Fibroblast of skin of left biceps (primary cell): ENCODE data around the gene MC1R.

Experiments used
- DNase-seq, 2 experiments: peaks; one replicate each; pipeline ENCODE4 v3.0.0-alpha.2; 2013; ENCODE audit warnings: low read depth in 2 of 2

The MC1R gene

DNA sequence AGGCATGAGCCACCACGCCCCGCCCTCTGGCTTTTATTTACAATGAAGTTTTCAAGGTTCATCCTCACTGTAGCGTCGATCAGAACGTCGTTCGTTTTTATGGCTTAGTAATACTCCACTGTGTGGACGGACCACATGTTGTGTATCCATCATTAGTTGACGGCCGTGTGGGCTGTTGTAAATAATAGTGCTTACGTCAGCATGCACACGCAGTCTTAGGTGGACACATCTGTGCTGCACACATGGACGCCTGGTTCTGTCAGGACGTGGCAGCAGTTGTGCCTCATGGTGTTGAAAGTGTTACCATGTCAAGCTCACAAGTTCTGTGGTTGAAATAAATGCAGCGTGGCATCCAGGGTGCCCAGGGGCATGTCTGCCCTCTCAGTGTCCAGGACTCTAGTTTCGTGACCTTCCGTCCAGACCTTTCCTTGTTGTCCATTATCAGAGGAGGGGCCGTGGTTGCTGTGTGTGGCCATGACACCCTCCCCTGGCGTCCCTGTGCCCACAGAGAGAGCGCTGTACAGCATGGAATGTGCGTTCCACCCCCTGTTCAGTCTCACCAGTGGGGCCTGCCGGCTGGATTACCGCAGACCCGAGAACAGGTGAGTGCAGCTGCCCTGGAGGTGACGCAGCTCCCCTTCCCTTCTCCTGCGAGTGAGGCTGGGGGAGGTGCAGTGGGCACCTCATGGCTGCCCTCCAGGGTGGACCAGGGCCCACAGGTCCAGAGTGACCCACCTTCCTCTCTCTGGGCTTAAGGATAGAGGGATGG is 23.0 kb upstream of the MC1R start:
- no peak for DNase-seq

DNA sequence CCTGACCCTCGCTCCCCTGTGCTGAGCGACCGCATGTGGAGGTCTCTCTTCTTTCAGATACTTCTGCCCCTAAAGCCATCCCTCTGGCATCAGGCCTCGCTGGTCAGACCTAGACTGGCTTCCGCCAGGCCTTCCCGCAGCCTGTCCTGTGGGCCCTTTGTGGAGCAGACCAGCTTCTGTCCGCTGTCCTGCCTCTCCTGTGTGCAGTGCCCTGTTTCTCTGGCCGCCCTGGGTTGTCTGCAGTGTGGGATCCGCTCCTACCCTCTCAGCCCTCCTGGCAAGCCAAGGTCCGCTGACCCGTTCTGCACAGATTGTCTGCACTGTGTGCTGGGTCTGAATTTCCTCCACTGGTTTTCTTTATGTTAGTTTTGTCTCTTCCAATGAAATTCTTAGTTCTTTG is 21.5 kb upstream of the MC1R start:
- no peak for DNase-seq

DNA sequence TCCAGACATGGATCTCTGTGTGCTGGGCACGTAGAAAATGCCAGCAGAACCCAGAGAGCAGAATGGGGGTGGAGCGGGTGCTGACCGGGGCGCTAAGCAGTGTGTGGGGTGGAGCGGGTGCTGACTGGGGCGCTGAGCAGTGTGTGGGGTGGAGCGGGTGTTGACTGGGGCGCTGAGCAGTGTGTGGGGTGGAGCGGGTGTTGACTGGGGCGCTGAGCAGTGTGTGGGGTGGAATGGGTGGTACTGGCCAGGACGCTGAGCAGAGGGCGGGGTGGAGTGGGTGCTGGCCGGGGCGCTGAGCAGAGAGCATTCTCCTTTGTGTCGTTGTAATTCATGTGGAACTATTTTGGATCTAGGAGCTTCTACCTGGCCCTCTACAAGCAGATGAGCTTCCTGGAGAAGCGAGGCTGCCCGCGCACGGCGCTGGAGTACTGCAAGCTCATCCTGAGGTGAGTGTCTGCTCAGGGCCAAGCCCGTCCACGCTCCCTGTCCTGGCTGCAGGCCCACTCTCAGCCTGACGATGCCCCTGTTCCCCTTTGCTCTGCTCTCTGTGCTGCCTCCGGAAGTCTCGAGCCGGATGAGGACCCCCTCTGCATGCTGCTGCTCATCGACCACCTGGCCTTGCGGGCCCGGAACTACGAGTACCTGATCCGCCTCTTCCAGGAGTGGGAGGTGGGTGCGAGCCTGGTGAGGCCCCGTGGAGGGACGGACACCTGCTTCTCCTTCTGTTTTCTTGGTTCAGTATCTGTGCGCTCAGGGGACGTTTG is 20.3 kb upstream of the MC1R start:
- DNase-seq, result no peak

DNA sequence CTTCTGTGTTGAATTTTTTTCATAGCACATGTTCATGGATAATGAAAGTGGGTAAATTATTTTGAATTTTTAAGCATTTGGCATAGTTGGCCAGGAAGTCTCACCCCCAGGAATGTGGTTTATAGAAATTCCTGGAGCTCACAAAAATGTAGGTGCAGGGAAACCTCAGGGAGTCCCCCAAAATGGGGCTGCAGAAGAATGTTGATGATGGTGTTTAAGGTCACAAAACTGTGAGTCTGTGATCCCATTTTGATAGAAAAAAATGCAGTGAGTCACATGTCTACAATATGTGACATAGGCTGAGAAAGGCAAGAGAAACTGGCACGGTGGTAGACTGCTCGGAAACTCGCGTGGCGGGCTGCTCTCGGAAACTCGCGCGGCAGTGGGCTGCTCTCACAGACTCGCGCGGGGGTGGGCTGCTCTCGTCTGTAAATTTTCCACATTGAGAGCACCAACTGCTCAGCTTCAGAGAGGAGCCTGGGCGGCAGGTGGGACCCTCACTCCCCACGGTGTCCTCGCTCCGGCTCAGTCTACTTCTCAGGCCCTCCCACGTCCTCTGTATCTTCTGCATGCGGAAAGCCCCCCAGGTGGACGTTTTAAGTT is 18.7 kb upstream of the MC1R start:
- DNase-seq, result no peak

DNA sequence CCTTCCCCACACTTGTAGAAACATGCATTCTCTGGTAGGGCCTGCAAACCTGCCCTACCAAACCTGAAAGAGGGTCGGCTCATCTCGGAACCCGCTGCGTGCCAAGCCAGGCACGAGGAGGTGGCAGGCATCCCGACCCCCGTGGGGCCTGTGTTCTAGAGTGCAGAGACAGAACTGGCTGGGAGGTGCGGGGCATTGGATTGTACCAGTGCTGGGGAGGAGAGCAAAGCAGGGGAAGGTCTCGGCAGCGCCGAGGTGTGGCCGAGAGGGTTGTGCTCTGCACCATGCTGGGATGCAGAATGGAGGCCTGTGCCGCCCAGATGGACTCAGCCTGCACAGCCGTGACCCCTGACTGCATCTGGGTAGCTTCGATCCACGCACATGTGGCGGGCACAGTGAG is 17.8 kb upstream of the MC1R start:
- DNase-seq, result no peak

DNA sequence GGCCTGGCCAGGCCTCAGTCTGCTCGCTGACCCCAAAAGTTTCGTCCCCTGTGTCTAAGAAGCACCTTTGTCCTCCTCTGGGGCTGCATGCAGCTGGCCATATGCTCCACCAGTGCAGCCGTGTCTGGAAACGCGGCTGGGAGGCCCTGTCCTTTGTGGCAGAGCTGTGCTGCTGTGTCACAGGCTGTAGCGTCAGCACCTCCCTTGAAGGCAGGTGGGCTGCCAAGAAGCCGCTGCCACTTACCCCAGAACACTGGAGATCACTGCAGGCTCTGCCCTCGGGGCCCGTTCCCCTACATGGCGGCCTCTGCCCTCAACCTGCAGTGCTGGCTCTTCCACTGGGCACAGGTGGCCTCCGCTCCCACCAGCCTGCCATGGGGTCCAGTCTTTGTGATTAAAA is 15.7 kb upstream of the MC1R start:
- DNase-seq, result no peak

DNA sequence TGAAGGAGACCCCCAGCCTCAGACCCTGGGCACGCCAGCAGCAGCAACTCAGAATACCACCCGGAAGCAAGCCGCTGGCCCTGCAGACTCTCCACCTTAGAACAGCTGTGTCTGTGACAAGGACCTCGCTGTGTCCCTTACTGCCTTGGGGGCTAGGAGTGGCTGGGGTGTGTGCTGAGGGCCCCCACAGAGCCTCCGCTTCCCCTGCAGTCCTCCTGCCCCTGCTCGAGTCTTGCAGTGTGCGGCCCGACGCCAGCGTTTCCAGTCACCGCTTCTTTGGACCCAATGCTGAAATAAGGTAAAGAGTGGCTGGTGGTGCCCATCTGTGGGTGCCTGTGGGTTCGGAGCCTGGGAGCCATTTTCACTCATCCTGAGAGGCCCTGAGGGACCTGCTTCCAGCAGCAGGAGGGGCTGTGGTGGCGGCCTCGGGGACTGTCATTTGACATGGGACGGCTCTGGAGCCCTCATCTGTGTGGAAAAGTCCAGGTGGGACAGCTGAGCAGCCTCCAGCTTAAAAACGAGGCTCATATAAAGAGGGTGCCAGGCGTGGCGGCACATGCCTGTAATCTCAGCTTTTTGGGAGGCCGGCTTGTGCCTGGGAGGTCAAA is 14.7 kb upstream of the MC1R start:
- DNase-seq, result no peak

DNA sequence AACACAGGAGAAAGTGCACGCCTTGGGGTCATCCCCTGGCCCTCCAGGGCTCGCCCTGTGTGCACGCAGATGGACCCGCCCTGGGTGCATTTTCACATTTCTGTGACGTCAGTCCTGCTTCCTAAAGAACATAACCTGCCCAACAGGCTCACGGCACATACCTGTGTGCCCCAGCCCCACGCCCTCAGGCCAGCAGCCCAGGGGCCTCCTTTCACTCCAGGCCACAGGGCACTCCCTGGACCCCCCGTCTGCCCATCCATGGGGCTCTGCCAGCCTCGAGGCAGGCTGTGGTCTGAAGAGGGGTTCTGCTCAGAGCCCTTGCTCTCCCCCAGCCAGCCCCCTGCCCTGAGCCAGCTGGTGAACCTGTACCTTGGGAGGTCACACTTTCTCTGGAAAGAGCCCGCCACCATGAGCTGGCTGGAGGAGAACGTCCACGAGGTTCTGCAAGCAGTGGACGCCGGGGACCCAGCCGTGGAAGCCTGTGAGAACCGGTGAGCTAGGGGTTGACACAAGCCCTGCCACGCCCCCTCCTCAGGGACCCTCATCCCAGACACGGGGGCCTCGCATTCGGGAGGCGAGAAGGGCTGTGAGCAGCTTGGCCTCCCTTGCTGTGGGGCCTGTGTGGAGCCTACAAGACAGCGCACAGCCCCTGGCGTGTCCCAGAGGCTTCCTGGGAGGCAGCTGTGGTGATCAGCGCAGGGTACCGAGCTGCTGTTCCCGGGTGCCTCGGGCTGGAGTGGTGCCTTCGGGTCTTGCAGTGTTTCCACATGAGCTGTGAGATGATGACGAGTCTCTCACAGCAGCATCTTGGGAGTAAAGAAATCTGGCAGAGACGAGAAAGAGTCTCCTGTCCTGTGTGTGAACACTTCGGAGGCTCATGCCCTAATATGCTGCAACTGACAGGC is 13.8 kb upstream of the MC1R start:
- no peak for DNase-seq

DNA sequence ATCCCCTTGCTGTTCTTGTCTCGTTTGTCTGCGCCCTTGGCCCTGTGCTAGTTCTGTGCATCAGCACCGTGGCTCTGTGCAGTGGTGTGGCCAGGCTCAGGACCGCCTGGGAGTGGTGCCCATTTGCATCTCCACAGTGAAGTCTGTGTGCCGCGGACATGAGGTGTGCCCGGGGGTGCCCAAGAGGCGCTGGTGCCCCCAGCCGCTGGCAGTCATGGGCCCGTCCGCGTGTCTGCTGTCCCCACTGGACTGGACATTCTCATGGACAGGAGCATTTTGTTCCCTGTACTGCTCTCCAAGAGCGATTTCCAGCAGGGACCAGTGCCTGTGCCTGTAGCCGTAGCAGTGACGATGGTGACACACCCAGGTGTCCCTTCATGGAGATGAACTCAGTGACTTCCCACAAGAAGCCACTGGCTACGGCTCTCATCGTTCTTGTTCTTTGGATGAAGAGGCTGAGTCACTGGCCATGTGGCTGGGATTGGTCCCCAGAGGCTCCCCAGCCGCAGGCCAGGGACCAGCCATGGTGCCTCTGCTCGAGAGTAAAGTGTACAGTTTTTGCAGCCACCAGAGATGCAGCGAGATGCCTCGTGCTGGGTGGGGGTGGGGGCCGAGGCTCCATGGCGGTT is 13.0 kb upstream of the MC1R start:
- no peak for DNase-seq

DNA sequence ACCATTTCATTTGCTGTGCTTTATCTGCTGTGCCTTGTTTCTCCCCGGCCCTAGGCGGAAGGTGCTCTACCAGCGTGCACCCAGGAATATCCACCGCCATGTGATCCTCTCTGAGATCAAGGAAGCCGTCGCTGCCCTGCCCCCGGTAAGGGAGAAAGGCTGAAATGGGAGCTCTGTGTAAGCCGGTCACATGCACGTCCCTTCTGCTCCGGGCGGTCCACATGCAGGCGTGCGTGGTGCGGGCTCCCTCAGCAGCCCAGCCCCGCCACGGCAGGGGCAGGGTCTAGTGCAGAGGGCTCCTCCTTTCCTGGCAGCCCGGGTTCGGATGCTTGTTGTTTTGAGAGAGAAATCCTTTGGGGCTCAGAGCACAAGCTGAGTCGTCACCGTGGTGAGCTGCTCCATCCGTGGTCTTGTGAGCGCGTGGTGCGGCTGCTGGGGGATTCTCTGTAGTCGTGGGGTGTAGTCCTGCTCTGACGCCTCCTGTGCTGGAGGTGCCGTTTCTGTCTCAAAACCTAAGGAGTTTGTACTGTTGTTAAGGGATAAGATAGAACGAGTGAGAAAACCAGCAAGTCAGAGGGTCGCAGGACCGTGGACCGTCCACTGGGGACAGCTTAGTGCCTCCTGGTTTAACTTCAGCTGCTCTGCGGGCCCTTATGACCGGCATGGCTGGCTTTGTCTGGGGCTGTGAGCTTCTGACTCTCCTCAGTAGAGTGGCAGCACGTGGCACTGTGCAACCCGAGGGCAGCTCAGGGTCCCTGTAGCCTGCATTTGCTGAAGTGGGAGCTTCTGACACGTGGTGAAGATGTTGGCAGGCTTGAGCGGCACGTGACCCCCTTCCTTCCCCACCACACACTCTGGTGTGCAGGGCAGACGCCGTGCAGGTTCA is 12.3 kb upstream of the MC1R start:
- DNase-seq, result no peak

DNA sequence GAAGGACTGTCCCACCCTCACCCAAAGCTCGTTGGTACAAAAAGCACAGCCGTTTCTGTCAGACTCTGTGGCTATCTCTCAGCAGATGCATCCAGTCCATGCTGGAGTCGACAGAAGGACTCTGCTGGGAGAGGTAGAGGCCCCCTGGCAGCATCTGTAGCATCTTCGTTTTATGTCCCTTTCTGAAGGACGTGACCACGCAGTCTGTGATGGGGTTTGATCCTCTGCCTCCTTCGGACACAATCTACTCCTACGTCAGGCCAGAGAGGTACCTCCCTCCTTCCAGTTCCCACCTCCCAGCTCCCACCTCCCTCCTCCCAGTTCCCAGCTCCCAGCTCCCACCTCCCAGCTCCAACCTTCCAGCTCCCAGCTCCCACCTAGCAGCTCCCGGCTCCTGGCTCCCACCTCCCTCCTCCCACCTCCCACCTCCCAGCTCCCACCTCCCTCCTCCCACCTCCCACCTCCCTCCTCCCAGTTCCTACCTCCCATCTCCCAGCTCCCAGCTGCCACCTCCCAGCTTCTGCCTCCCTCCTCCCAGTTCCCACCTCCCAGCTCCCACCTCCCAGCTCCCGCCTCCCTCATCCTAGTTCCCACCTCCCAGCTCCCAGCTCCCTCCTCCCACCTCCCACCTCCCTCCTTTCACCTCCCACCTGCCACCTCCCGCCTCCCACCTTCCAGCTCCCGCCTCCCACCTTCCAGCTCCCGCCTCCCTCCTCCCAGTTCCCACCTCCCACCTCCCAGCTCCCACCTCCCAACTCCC is 11.4 kb upstream of the MC1R start:
- DNase-seq, result no peak

DNA sequence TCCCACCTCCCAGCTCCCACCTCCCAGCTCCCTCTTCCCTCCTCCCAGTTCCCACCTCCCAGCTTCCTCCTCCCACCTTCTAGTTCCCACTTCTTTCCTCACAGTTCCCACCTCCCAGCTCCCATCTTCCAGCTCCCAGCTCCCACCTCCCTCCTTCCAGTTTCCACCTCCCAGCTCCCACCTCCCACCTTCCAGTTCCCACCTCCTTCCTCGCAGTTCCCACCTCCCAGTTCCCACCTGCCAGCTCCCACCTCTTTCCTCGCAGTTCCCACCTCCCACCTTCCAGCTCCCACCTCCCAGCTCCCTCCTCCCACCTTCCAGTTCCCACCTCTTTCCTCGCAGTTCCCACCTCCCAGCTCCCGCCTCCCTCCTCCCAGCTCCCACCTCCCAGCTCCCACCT is 10.4 kb upstream of the MC1R start:
- DNase-seq, result no peak

DNA sequence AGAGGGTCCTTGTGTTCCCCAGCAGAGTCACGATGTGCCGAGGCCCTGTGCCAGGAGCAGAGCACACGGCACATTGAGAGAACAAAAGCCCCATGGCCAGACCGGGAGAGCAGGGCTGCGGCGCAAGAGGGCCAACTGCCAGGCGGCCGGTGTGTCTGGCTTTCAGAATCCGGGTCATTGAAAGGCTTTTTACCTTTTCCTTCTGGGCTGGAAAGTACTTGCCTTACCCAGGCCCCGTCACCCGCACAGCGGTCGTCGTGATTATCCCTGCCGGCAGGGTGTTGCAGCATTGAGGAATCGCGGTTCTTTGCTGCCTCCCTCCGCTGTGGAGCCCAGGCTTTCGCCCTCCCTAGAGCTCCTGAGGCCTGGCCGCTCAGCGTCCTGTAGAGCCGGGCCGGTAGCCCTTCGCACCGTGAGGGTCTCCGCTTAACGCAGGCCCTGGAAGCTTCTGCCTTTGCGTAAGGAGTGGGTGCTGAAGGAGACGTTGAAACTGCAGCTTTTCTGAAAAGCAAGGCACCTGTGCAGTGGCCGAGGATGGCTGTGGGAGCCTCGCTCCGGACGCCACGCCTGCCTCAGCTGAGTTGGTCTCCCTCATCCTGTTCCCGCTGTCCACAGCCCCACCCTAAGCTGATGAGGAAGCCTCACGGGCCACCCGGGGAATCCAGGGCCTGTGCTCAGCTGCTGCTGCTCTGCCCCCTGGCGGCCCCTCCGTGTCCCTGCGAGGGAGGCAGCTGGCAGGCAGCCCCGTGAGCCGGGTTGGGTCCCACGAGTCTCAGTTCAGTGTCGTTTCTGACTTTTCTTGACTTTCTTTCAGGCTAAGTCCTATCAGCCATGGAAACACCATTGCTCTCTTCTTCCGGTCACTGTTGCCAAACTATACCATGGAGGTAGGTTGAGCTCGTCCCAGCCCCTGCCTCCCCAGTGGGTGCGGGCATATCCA is 8.6 kb upstream of the MC1R start:
- peak in 1 of 2 experiments; percentile 19 for DNase-seq

DNA sequence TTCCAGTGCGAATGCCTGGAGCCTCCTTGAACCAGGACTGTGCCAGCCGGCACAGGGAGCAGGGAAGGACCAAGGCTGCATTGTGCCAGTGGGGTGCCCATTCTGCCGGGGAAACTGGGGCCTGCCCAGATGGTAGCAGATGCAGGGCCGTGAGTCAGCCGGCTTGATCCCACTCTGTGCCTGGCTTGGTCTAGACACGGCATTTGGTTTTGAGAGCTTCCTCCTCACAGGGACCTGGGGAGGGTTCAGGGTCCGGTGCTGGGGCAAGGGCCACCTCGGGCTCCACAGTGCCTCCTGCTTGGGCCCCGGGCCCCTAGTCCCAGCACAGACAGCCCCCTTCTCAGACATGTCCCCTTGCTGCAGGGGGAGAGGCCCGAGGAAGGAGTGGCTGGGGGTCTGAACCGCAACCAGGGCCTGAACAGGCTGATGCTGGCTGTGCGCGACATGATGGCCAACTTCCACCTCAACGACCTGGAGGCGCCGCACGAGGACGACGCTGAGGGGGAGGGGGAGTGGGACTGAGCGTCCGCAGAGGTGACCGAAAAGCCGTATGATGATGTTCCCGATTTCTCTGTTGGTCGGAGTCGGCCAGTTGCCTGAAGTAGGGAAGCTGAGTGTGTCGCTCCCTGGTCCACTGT is 7.8 kb upstream of the MC1R start:
- no peak for DNase-seq

DNA sequence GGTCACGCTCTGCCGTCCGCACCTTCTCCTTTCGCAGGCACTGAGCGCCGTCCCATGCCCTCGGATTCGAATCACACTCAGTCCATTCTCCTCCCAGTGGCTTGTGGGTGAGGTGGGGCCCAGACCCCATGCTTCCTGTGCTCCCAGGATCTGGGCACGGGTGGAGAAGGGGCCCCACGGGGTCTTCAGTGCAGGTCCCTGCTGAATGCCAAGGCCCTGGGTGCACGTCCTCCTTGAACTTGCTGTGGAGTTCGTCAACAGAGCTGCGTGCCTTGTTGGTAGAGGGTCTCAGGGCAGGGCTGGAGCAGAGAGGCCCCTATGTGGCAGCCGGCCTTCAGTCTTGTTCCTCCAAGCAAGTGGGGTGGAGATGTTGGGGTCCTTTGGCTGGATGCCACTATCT is 7.3 kb upstream of the MC1R start:
- DNase-seq, result no peak

DNA sequence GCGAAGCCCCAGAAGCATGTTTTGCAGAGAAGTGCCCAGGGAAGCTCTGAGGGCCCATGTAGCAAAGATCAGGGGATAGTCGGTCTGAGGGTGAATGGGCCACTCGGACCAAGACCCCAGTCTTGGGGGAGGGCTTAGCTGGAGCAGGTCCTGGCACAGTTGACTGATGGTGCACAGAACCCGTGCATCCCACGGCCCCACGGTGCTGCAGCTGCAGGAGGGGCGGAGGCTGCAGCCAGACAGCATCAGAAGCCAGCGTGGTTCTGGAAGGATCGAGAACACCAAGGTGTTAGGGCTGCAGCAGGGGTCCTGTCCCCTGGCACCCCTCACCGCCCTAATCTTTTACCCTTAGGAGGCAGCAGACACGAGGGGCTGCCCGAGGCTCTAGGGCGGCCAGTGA is 6.5 kb upstream of the MC1R start:
- no peak for DNase-seq

DNA sequence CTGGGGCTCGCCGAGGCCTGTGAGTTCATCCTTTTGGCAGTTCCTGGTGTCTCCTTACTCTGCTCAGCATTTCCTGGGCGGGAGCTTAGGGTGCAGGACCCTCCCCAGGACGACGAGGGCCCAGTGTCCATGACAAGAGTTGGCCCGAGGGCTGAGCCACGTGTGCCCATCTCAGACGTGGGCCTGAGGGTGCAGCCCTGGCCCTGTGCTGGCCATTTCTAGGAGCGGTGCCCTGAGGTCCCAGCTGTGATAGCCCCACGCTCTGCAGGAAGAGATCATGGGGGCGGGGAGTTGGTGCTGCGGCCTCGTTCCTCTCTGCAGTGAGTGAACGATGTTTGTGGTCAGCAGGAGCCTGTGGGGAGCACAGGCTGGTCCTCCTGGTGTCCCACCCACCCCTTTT is 6.0 kb upstream of the MC1R start:
- no peak for DNase-seq
